HG03097 (cell line): Measurements from ENCODE around the gene ZSWIM5.
"Not testable (repeated sequence)": the region's sequence is repeated elsewhere in the genome, so short reads cannot be mapped to it uniquely, and the experiment has no call there.

Experiments used
- ATAC-seq: cut with Tn5 transposase; IDR thresholded peaks from one replicate; pipeline ENCODE4 v1.9.1; 2021; ENCODE audit not compliant: unreplicated experiment, low FRiP score

The ZSWIM5 gene

DNA sequence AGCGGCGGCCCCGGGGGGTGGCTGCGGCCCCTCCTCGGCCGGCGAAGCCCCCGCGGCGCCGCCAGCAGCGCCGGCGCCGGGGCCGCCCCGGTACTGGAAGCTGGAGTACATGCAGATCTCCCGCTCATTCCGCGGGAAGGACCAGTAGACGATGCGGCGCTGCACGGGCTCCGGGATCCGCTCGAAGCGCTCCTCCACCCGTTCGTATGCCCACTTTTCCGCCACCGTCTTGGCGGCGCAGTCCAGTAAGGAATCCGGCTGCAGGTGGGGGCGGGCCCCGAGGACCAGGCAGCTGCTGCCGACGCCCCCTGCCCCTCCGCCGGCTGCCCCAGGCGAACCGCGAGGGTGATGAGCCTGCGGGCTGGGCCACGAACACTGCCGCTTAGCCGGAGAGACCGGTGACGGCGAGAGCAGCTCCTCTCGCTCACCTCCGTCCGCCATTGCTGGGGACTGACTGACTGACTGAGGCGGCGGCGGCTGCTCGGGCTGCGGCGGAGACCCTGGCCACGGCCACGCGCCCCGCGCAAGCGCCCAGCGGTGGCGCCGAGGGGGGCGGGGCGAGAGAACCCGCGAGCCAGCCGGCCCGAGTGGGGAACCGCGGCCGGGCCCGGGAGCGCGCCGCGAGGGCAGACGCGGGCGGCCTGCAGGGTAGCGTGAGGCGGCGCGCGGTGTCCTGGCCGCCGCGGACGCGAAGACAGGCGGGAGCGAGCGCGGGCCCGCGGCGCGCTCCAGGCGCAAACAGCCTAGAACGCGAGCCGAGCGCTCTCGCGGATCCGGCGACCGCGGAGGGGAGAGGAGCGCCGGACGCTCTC is at the start of gene ZSWIM5:
ZSWIM5 (minus strand) TSS at position 696 of the 812 bp plus-strand sequence; CDS start at position 441, 255 bp downstream.
- no peak for ATAC-seq

DNA sequence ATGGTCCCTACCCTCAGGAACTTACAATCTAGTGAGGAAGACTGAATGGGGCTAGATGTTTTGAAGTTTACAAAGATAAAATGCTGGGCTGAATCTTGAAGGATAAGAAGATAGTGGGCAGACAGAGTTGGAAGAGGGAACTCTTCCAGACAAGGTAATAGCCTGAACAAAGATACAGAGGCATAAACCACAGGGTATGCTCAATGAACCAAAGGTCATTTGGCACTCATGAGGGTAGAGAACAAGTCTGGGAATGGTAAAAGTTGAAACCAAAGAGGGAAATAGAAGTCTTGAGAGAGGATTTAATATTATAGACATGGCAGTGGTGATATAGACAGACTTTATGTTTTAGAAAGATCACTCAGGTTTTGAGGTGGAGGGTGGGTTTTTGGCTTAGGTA is 48.1 kb upstream of the ZSWIM5 start:
- no peak for ATAC-seq

- no peak for ATAC-seq
These were observed 44.1 kb upstream of the ZSWIM5 start for GRCh38 chr1:45250544-45250943.

- ATAC-seq = not testable (repeated sequence)
These were observed 41.6 kb upstream of the ZSWIM5 start for GRCh38 chr1:45248004-45248403.

GRCh38 chr1:45246760-45247159 is 40.4 kb upstream of the ZSWIM5 start:
- no peak for ATAC-seq

DNA sequence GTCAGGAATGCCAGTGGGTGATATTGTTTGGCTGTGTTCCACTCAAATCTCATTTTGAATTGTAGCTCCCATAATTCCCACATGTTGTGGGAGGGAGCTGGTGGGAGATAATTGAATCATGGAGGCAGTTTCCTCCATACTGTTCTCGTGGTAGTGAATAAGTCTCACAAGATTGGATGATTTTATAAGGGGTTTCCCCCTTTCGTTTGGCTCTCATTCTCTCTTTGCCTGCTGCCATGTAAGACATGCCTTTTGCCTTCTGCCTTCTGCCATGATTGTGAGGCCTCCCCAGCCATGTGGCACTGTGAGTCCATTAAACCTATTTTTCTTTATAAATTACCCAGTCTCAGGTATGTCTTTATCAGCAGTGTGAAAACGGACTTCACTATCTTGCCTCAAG is 40.0 kb upstream of the ZSWIM5 start:
- ATAC-seq = not testable (repeated sequence)

- no peak for ATAC-seq
These were observed 38.3 kb upstream of the ZSWIM5 start for GRCh38 chr1:45244660-45245059.

DNA sequence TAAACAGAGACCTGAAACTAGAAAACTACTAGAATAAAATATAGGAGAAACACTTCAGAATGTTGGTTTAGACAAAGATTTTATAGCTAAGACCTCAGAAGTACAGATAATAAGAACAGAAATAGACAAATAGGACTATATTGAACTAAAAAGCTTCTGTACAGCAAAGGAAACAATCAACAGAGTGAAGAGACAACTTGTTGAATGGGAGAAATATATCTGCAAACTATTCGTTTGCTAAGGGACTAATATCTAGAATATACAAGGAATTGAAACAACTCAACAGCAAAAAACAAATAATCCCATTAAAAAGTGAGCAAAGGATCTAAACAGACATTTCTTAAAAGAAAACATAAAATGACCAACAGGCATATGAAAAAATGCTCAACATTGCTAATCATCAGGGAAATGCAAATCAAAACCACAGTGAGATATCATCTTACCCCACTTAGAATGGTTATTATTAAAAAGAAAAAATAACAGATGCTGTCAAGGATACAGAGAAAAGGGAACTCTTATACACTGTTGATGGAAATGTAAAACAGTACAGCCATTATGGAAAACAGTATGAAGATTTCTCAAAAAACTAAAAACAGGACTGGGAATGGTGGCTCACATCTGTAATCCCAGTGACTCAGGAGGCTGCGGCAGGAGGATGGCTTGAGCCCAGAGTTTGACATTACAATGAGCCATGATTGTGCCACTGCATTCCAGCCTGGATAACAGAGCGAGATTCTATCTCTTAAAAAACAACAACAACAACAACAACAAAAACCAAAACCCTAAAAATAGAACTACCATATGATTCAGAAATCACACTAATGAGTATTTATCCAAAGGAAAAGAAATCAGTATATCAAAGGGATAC is 37.3 kb upstream of the ZSWIM5 start:
- no peak for ATAC-seq

DNA sequence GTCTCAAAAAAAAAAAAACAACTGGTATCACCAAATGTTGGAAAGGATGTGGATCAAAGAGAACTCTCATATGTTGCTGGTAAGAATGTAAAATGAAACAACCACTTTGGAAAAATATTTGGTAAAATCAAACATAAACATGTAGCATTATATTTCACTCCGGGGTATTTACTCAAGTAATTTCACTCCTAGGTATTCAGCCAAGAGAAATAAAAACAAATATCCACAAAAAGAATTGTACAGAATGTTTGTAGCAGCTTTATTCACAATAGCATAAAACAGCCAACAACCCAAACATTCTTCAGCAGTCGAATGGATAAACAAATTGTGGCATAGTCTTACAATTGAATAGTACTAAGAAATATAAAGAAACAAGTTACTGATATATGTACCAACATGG is 32.4 kb upstream of the ZSWIM5 start:
- no peak for ATAC-seq

- ATAC-seq = no peak
These were observed 29.7 kb upstream of the ZSWIM5 start for GRCh38 chr1:45236136-45236535.

DNA sequence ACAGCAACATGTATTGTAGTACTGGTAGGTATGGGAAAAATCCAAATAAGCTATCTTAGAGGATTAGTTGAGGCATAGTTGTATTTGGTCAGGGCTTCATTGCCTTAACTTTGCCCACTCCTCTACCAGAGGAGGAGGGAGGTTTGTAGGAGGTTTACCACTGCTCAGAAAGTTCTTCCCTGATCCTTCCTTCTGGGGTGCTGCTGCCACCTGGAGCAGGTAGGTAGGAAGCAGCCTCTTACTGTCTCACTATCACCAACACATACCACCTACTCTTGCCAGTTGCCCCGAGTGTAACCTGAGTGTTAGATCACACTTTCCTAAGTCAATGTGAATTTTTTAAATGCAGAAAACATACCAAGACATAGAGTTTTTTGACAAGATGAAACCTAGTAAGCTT is 24.1 kb upstream of the ZSWIM5 start:
- ATAC-seq = no peak

DNA sequence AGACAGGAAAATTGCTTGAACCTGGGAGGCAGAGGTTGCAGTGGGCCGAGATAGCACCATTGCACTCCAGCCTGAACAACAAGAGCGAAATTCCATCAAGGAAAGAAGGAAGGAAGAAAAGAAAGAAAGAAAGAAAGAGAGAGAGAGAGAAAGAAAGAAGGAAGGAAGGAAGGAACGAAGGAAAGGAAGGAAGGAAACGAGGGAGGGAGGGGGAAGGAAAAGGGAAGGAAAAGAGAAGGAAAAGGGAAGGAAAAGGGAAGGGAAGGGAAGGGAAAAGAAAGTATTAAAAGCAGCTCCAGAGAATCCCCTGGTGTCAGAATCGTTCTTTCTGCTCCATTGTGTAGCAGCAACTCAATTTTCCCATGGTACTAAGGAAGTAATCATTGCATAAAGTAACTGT is 19.2 kb upstream of the ZSWIM5 start:
- ATAC-seq = no peak

- ATAC-seq = not testable (repeated sequence)
These were observed 17.3 kb upstream of the ZSWIM5 start for GRCh38 chr1:45223710-45224109.

GRCh38 chr1:45221716-45222115 is 15.3 kb upstream of the ZSWIM5 start:
- ATAC-seq = no peak

DNA sequence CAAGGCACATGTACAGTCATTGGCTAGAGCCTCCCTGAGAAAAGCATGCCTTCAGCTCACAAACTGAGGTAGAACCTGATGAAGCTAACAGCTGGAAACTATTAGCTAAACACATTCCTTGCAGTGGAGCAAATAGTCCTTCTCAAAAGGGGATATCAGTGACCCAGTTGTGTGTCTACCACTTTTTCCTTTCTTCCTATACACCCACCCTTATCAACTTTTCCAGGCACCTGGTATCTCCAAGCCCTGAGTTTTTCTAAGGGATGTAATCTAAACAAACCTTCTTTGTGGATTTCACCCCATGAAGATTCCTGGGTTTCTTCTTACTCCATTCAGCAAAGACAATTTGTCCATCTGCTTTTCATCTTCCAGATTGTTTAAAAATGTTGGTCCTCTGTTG is 10.5 kb upstream of the ZSWIM5 start:
- no peak for ATAC-seq

DNA sequence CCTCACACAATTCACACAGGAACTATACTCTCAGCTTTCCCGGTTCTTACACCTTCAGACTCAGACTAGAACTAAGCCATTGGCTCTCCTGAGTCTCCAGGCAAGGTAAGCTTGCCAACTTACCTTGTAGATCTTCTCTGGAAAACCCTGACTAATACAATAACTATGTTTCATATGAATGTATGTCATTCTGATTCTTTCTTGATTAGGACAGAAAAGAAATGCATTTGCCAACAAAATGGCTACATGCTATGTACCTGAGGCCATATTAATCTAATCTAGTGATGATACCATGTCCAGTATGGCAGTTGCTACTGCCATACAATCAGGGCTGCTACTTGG is 9.8 kb upstream of the ZSWIM5 start:
- ATAC-seq = no peak

GRCh38 chr1:45215485-45216199 is 9.2 kb upstream of the ZSWIM5 start:
- ATAC-seq = no peak

- ATAC-seq = no peak
These were observed 7.5 kb upstream of the ZSWIM5 start for GRCh38 chr1:45213892-45214291.

DNA sequence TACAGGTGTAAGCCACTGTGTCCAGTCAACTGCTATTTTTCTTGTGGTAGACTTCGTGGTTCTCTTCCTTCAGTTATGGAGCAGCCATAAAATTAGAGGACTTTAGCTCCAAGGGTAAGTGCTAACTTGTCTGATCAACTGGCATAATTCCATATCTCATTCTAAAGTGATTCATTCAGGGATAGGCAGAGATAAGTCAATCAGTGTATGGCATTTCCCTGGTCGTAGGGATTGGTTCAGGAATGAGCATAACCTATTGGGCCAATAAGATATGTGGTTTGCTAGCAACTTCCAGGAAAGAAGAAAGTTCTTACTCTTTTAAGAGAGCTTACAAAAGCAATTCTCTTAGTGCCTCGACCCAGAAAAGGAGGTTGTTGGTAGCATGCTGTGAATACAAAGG is 4.7 kb upstream of the ZSWIM5 start:
- ATAC-seq = no peak

- no peak for ATAC-seq
These were observed 611 bp upstream of the ZSWIM5 start for GRCh38 chr1:45206808-45207623.
